Fibroblast of mammary gland (primary cell): ENCODE results near the gene FGD5.

Experiments
- DNase-seq: peaks from one replicate; pipeline ENCODE4 v3.0.0-alpha.2; 2010; ENCODE audit warnings: low read depth
- H3K4me3 ChIP-seq: 2 replicates; pipeline ENCODE4 v1.5.1; 2011; ENCODE audit warnings: low read depth, mild to moderate bottlenecking, low read length, moderate library complexity; ENCODE audit not compliant: control insufficient read depth
- CTCF ChIP-seq: conservative IDR thresholded peaks from 2 replicates; pipeline ENCODE4 v1.5.1; 2011; ENCODE audit warnings: low read depth, low read length, inconsistent platforms; ENCODE audit not compliant: control insufficient read depth, insufficient read depth

Gene FGD5

GRCh38 chr3:14886101-14886500 lies 67.3 kb downstream of the FGD5 start:
- no peak for DNase-seq
- H3K4me3 ChIP-seq: no peak overlapping the region
- TF ChIP-seq CTCF: no peak

DNA sequence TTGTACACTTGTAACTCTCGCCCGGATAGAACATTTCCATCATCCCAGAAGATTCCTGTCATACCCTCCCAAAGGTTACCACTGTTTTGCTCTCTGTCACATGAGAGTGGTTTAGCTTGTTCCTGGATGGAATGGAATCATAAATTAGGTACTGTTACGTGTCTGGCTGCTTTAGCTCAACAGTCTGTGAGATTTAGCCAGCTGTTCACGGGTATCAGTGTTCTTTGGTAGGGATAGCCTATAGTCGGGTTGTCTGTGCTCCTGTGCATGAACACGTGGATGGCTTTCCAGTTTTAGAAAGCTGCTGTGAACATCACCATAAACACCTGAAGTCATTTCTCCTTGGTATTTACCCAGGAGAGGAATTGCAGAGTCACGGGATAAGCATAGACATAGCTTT lies 70.4 kb downstream of the FGD5 start:
- H3K4me3 ChIP-seq: no peak overlapping the region
- DNase-seq: no peak
- TF ChIP-seq CTCF: no peak

- H3K4me3 ChIP-seq: no peak overlapping the region
- TF ChIP-seq CTCF: no peak
- no peak for DNase-seq
These were observed 71.2 kb downstream of the FGD5 start for GRCh38 chr3:14889943-14890342.

- TF ChIP-seq CTCF: no peak
- no peak overlapping the region for H3K4me3 ChIP-seq
- DNase-seq: peak; percentile 21
These were observed 71.7 kb downstream of the FGD5 start for GRCh38 chr3:14890476-14890875.

DNA sequence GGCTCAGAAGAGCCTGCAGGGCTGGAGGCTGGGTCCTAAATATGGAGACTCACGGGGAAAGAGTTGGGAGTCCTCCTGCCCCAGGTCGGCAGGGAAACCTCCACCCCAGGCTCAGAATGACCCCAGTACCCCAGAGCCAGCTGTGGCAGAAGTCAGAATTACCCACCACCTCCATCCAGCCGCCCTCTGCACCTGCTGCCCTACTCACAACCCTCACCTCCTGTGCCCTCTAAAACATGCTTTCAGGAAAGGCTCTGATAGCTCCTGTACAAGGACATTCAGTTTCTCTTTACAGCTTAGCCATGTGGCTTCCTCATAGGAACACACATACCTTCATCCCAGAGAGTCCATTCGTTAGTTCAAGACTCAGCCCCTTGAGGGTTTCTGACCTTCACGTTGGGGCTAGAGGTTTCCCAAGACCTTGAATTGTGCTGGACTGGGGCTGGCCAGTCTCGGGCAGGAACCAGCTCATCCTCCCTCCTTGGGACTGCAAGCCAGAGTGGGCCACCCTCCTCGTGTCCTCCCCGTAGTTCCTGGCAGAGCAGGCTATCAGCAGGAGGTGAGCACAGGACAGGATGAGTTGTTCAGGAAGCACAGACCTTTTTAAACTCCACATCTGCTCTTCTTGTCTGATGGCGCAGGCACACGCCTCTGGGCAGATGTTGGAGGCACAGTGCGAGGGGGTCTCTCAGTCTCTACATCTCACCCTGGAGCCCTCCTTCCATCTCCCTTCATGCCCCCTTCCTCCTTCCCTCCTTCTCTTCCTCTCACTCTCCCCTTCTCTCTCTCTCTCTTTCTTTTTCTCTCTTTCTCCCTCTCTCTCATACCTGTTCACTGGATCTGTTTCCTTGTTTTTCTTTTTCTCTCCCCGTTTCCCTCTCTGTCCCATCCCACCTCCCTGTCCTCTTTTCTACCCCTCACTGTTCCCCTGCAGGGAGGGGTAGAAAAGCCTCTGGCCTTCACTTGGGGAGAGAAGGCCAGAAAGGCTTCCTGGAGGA lies 72.7 kb downstream of the FGD5 start:
- no peak for TF ChIP-seq CTCF
- H3K4me3 ChIP-seq: no peak overlapping the region
- no peak for DNase-seq

GRCh38 chr3:14892226-14892625 lies 73.5 kb downstream of the FGD5 start:
- DNase-seq: no peak
- TF ChIP-seq CTCF: no peak
- H3K4me3 ChIP-seq: no peak overlapping the region
